NCI-H187 (cell line): ENCODE measurements around the gene AQP12A.

Source experiments
- DNase-seq, 2 experiments: peaks; one replicate each; lab custom pipeline; 2025; lab: John Stamatoyannopoulos, UW

Gene AQP12A

DNA sequence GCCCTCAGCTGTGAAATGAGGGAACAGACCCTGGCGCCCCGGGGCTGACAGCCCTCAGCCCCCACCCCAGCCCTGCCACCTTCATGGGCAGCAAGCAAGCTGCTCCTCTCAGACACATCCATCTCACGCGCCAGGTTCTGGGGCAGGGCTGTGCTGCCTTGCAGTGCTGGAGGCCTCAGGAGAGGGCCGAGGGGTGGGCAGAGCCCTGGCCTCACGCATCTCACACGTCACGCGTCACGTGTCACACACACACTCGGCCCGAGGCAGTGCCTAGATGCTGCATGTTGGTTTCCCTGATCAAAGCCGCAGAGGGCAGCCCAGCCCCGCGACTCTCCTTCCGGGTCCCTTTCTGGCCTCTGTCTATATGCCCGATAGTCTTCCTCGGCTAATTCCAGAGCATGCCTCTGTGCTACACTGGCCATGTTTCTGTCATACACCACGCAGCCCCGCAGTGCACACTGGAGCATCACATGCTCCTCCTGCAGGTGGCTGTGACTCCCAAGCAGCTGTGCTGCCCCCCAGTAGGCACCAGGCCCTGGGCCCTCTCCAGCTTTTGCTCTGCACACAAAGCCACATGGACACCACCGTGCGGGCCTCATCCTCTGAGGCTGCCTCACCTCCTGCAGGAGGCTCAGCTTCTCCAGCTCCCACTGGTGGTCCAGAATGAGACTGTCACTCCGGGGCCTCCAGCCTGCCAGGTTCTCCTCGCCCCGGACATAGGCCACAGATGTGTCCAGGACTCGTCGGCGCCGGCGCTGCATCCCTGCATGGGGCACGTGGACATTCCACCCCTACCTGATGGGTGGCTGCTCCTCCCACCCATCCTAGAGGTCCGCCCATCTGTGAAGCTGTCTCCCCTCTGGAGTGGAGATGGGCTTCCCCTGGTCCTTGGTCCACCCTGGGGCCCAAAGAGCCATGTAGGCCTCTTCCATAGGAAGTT lies 31.4 kb downstream of the AQP12A start:
- DNase-seq = no peak

DNA sequence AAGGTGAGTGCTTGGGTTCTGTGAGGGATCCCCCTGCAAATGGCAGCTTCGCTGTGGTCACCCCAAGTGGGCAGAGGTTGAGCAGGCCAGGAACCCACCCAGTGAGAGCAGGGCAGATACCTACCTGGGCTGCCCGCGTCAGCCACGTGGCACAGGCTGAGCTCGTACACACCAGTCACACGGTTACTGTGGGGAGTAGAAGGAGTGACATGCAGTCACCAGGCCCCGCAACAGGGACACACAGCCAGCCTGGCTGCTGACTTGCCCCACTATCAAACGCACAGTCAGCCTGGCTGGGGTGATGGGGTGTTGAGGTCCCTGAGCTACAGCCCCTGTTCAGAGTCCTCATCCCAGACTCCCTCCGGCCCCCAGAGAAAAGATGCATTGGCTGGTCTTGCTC lies 32.2 kb downstream of the AQP12A start:
- no peak for DNase-seq

DNA sequence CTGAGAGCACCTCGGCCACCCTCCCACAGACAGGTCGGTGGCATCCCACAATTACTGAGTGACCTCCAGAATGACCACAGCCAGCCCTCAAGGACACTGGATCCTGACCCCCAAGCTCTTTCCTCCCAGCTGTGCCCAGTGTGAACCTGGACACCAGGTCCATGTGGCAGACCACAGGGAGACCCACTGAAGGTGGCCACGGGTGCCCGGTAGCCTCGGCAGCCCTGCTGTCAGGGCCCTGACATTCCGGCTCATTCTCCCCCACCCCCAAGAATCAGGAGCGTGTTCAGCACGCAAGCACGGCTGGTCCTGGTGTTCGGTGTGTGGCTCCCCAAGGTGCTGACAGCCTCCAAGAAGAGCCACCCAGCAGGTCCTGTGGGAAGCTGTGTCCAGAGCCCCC lies 32.8 kb downstream of the AQP12A start:
- DNase-seq = no peak

GRCh38 chr2:240725266-240725665 lies 33.6 kb downstream of the AQP12A start:
- DNase-seq = no peak

DNA sequence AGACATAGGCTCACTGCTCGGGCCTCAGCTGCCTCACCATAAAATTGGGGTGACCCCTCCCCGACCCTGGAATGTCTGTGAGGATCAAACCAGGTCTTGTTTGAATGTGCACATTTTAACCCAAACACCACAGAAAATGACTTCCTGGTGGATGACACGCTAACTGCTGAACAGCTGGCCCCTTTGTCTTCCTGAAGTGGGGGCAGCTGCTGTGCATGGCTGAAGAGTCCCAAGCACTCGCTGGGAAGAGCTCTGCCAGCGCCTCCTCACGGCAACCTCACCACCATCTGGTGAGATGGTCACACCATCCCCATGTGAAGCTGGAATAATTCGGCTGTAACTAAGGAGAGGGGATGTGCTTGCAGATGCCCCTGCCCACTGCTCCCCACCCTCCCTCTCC lies 34.0 kb downstream of the AQP12A start:
- DNase-seq = no peak

DNA sequence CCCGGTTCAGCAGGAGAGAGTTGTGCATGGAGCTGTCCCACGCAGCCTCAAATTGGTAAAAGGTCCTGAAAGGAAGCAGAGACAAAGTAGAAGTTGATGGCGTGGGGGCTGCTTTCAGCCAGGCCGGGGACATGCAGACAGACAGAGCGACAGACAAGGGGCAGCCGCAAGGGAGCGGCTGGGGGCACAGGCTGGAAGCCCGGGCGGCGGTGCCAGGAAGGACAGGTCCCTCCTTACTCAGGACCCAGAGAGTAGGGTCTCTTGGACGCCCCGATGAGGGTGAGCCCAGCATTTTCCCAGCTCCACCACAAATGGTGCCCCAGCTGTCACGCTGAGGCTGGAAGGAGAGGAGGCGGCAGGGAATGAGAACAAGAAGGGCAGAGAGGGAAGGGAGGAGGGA lies 35.2 kb downstream of the AQP12A start:
- no peak for DNase-seq

- no peak for DNase-seq
These were observed 35.8 kb downstream of the AQP12A start for GRCh38 chr2:240727439-240727838.

DNA sequence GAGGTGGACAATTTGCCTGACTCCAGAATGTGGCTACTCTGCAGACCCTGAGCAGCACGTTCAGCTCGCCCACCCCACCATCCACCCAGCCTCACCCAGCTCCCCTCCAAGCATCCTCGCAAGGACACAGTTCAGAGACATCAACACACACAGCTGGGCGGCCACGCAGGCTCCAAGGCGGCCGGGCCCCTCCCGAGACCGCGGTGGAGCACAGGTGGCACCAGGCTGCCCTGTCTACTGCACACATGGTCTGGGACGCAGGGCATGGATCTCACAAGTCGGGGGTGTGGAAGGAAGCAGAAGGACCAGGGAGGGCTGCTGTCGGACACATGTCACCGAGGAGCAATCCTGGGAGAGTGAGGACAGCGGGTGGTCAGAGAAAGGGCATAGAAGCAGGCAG lies 36.2 kb downstream of the AQP12A start:
- no peak for DNase-seq

GRCh38 chr2:240728361-240728760 lies 36.7 kb downstream of the AQP12A start:
- no peak for DNase-seq

DNA sequence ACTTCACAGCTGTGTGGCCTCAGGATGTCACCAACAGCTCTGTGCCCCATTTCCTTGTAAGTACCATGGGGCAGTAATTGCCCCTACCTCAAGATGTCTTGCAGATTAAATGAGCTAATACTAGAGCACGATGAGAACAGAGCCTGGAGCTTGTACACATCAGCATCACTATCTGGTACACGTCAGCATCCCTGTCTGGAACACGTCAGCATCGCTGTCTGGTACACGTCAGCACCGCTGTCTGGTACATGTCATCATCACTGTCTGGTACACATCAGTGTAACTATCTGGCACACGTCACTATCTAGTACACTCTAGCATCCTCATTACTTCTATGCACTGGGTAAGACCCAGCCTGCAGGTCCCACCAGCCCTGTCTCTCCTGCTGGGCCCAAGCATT lies 37.2 kb downstream of the AQP12A start:
- no peak for DNase-seq

GRCh38 chr2:240730501-240731177 lies 39.0 kb downstream of the AQP12A start:
- no peak for DNase-seq

- no peak for DNase-seq
These were observed 39.5 kb downstream of the AQP12A start for GRCh38 chr2:240731178-240731545.

- no peak for DNase-seq
These were observed 40.5 kb downstream of the AQP12A start for GRCh38 chr2:240732184-240732583.

- no peak for DNase-seq
These were observed 41.4 kb downstream of the AQP12A start for GRCh38 chr2:240732911-240733622.

DNA sequence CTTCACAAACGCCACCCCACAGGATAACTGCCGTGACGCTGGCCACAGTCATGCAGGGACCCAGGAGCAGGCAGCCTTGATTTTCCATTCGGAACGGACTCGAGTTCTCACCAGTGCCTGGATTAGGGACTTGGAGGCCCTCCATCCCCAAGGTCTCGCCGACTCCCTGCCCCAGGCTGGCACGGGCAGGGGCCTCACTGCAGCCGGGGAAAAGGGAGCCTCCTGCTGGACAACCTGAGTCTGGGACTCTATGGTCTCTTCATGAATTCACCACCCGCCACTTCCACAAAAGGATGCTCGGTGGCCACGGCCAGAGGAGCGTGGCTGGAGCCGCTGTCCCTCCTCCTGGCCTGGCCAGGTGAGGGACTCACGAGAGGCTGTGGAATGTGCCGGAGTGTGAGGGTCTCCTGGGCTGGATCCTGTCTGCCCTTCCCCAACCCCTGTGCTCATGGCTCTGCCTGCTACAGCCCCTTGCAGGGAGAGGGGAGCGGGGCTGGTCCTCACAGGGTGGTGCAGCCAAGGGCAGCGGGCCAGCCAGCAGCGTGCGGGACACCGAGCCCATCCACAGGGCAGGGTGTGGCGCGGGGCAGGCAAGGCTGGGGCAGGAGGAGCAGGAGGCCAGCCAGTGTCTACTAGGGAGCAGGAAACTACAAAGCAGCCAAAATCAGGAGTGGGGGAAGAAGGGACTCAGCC lies 42.3 kb downstream of the AQP12A start:
- no peak for DNase-seq

GRCh38 chr2:240734756-240735155 lies 43.1 kb downstream of the AQP12A start:
- no peak for DNase-seq

DNA sequence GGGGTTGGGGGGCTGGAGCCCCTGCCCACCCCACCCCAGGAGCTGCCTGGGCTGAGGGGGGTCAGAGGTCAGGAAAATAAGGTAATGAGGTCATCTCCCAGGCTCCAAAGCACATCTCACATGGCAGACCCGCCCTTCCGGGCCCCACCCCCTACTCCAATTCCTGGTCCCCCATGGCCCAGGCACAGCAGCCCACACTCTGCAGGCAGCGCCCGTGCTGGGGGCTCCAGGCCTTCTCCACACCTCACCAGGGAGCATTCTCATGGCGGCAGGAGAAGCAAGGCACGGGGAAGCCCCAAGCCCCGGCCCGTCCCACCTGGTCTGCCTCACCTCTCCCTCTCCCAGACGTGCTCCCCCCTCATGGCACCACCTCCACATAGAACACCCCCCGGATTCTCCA lies 43.8 kb downstream of the AQP12A start:
- no peak for DNase-seq

GRCh38 chr2:240736281-240737250 lies 44.9 kb downstream of the AQP12A start:
- DNase-seq = no peak

GRCh38 chr2:240737512-240737911 lies 45.8 kb downstream of the AQP12A start:
- DNase-seq = no peak

- DNase-seq = no peak
These were observed 46.3 kb downstream of the AQP12A start for GRCh38 chr2:240737958-240738357.

DNA sequence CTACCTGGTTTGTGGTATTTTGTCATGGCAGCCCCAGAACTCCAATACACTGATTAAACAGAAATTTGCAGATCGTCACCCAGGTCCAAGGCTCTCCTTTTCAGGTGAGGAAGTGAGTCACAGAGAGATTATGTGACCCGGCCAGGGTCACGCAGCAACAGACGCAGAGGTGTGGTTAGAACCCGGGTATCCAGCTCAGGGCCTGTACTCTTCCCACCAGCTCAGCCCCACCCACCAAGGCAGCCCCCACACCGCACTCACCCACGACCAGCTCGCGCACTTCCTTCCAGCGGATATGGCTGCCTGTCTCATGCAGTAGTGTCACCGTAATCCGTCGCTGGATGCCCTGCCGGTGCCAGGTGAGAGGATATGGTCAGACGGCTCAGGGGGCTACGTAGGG lies 48.1 kb downstream of the AQP12A start:
- no peak for DNase-seq
